Endodermal cell (in vitro differentiated cells): ENCODE measurements around the gene ATRN. TPM values are rescaled to one million over a fixed set of nuclear protein-coding genes. Genes with fewer than 3 reads are reported as not detected.

ENCODE experiments used
- DNase-seq: peaks from one replicate; pipeline ENCODE4 v3.0.0-alpha.2; 2017
- H3K27ac ChIP-seq: 2 replicates; pipeline ENCODE4 v1.5.1; 2013; ENCODE audit warnings: mild to moderate bottlenecking, low read depth, low read length, moderate library complexity
- H3K27me3 ChIP-seq: 2 replicates; pipeline ENCODE4 v1.6.1; 2013; ENCODE audit warnings: mild to moderate bottlenecking, low read length, moderate library complexity; ENCODE audit not compliant: insufficient read depth, control insufficient read depth, poor library complexity, severe bottlenecking
- H3K36me3 ChIP-seq: 2 replicates; pipeline ENCODE4 v1.7.0; 2013; ENCODE audit warnings: mild to moderate bottlenecking, low read length, moderate library complexity; ENCODE audit not compliant: control insufficient read depth, insufficient read depth
- H3K4me1 ChIP-seq: one replicate; pipeline ENCODE4 v1.7.0; 2013; ENCODE audit warnings: low read length; ENCODE audit not compliant: control insufficient read depth, insufficient read depth
- H3K4me3 ChIP-seq: 2 replicates; pipeline ENCODE4 v1.5.1; 2013; ENCODE audit warnings: mild to moderate bottlenecking, low read length, moderate library complexity
- H3K9ac ChIP-seq: 2 replicates; pipeline ENCODE4 v1.6.1; 2013; ENCODE audit warnings: mild to moderate bottlenecking, low read length, moderate library complexity; ENCODE audit not compliant: poor library complexity, severe bottlenecking; ENCODE audit errors: extremely low read depth
- H3K9me3 ChIP-seq: 2 replicates; pipeline ENCODE4 v1.6.1; 2013; ENCODE audit warnings: mild to moderate bottlenecking, low read length, moderate library complexity; ENCODE audit not compliant: control insufficient read depth
- H3K27ac Mint-ChIP-seq: 2 replicates; pipeline ENCODE4 v1.8.0; 2020; ENCODE audit warnings: mixed read lengths
- H3K27me3 Mint-ChIP-seq: 2 replicates; pipeline ENCODE4 v1.8.0; 2021; ENCODE audit warnings: mild to moderate bottlenecking, mixed read lengths; ENCODE audit not compliant: insufficient read depth
- H3K36me3 Mint-ChIP-seq: 2 replicates; pipeline ENCODE4 v1.8.0; 2020; ENCODE audit warnings: low read depth, mixed read lengths
- H3K4me1 Mint-ChIP-seq: 2 replicates; pipeline ENCODE4 v1.8.0; 2020; ENCODE audit warnings: mixed read lengths
- H3K4me3 Mint-ChIP-seq: 2 replicates; pipeline ENCODE4 v1.8.0; 2020; ENCODE audit warnings: mild to moderate bottlenecking, moderate library complexity, mixed read lengths
- H3K9me3 Mint-ChIP-seq: 2 replicates; pipeline ENCODE4 v1.8.0; 2020; ENCODE audit warnings: mild to moderate bottlenecking, mixed read lengths
- WGBS, 2 experiments: methylation state at CpG; one replicate each; pipeline versions ENCODE4 v1.1.5 to v1.1.7; 2013; ENCODE audit warnings: missing lambda C conversion rate in 2 of 2, mixed read lengths in 1 of 2; ENCODE audit not compliant: insufficient coverage in 1 of 2, insufficient read length in 1 of 2; 5-methylcytosine and 5-hydroxymethylcytosine counted together
- total RNA-seq, 2 donors: library from RNA; stranded (reverse); fragmentation: NEBNext Ultra II Directional in 1 of 2; extraction: Animal tissue kit (Norgen Biotek cat#: 25700) in 1 of 2; gene quantifications; 2 replicates in 1 of 2; 3 replicates in 1 of 2; pipeline ENCODE4 v1.2.1, GENCODE V29; 2021
- TF ChIP-seq, protein P1 (sequence below): fragments of 200-600 bp; sonication (generic); conservative IDR thresholded peaks from 2 replicates; pipeline ENCODE4 v1.5.0; 2021; ENCODE audit warnings: antibody characterized with exemption, mild to moderate bottlenecking

The ATRN gene
- total RNA-seq, 2 donors from 2014 or later: 27.4 to 31.2 TPM

- H3K9me3 ChIP-seq: no peaks in the 10 kb centered on the region
- no peak overlapping the region for H3K9ac ChIP-seq
- no peak for DNase-seq
- TF ChIP-seq, protein P1, sequence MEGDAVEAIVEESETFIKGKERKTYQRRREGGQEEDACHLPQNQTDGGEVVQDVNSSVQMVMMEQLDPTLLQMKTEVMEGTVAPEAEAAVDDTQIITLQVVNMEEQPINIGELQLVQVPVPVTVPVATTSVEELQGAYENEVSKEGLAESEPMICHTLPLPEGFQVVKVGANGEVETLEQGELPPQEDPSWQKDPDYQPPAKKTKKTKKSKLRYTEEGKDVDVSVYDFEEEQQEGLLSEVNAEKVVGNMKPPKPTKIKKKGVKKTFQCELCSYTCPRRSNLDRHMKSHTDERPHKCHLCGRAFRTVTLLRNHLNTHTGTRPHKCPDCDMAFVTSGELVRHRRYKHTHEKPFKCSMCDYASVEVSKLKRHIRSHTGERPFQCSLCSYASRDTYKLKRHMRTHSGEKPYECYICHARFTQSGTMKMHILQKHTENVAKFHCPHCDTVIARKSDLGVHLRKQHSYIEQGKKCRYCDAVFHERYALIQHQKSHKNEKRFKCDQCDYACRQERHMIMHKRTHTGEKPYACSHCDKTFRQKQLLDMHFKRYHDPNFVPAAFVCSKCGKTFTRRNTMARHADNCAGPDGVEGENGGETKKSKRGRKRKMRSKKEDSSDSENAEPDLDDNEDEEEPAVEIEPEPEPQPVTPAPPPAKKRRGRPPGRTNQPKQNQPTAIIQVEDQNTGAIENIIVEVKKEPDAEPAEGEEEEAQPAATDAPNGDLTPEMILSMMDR: no peak
- H3K27ac ChIP-seq: no peak overlapping the region
- WGBS, 2 experiments: 86% methylated on average over 2 to 4 of the region's 4 CpGs
- H3K4me1 ChIP-seq: peaks cover 5% of the 10 kb centered on the region
- H3K27me3 Mint-ChIP-seq: no peaks in the 10 kb centered on the region
- H3K4me1 Mint-ChIP-seq: peaks cover 25% of the 10 kb centered on the region
- no peaks in the 10 kb centered on the region for H3K36me3 Mint-ChIP-seq
- no peak overlapping the region for H3K4me3 ChIP-seq
- no peak overlapping the region for H3K27ac Mint-ChIP-seq
- H3K36me3 ChIP-seq: no peaks in the 10 kb centered on the region
- no peak overlapping the region for H3K4me3 Mint-ChIP-seq
- no peaks in the 10 kb centered on the region for H3K9me3 Mint-ChIP-seq
- no peaks in the 10 kb centered on the region for H3K27me3 ChIP-seq
These were observed 14.2 kb upstream of the ATRN start for GRCh38 chr20:3456648-3457047.

DNA sequence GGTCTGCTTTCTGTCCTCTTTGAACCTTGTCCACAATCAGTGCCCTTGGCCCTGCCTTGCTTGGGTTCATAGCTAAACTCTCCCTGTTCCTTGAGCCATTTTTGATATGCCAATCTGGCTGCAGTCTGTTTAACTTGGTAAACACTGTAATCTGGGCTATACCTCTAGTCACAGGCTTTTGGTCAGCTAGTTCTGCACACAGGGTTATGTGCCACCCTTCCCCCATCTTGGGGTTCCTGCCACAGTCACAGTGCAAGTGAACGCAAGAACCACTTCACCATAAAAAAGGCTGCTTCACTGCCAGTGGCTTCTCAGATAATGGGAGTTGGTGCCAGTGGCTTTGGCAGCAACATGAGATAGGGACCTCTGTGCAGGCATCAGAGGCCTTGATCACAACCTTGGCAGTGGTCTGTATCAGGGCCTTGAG lies 10.9 kb upstream of the ATRN start:
- TF ChIP-seq, protein P1: no peak
- H3K4me1 ChIP-seq: no peaks in the 10 kb centered on the region
- no peak overlapping the region for H3K4me3 ChIP-seq
- H3K36me3 ChIP-seq: no peaks in the 10 kb centered on the region
- no peak for DNase-seq
- H3K27me3 ChIP-seq: no peaks in the 10 kb centered on the region
- H3K9ac ChIP-seq: no peak overlapping the region
- peaks cover 4% of the 10 kb centered on the region for H3K27me3 Mint-ChIP-seq
- 100% methylated on average over 1 of the region's 1 CpG; no CpG with 5 or more reads in 1 of the 2 experiments for WGBS, 2 experiments
- no peaks in the 10 kb centered on the region for H3K9me3 Mint-ChIP-seq
- H3K4me3 Mint-ChIP-seq: no peak overlapping the region
- peaks cover 5% of the 10 kb centered on the region for H3K4me1 Mint-ChIP-seq
- H3K27ac ChIP-seq: no peak overlapping the region
- no peak overlapping the region for H3K27ac Mint-ChIP-seq
- H3K36me3 Mint-ChIP-seq: no peaks in the 10 kb centered on the region
- no peaks in the 10 kb centered on the region for H3K9me3 ChIP-seq

DNA sequence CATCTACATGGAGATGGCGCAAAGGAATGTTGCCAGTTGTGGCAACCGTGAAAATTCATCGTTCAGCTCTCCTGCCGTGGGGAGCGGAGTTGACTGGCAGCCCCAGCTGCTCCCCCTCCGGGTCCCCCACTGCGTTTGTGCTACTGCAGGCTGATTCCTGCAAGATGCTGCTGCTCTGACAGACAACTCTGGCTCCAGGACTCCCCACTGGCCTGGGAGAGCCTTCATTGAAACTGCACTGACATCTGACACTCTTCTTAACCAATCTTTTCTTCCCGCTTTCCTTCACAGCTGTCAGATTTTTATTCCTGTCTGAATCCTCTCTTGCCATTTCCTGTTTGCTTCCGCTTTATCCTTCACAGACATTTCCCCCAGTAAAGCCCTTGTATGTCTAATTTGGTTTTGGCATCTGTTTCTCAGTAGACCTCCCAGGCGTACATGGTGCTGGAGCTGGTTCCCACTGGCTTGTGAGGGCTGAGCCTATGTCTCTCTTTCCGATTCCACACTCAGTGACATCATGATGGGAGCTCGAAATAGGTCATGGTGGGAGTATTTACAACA lies 9.5 kb upstream of the ATRN start:
- H3K27me3 ChIP-seq: peaks cover 13% of the 10 kb centered on the region
- Mint-ChIP-seq H3K4me3 (no peak overlapping the region), H3K9me3 (no peaks in the 10 kb centered on the region), H3K36me3 (no peaks in the 10 kb centered on the region), H3K4me1 (peaks cover 5% of the 10 kb centered on the region), H3K27ac (no peak overlapping the region), H3K27me3 (peaks cover 17% of the 10 kb centered on the region)
- TF ChIP-seq, protein P1: no peak
- no peaks in the 10 kb centered on the region for H3K36me3 ChIP-seq
- DNase-seq: peak; percentile 79
- H3K4me1 ChIP-seq: no peaks in the 10 kb centered on the region
- 46 to 65% methylated on average over 10 to 12 of the region's 12 CpGs for WGBS, 2 experiments
- H3K4me3 ChIP-seq: no peak overlapping the region
- no peak overlapping the region for H3K9ac ChIP-seq
- no peaks in the 10 kb centered on the region for H3K9me3 ChIP-seq
- H3K27ac ChIP-seq: peak overlapping the region; percentile 47
